SJSA1 (cell line): Measurements from ENCODE around the gene CXCR5. TPM values are rescaled to one million over a fixed set of nuclear protein-coding genes. Genes with fewer than 3 reads are reported as not detected.

Experiments used
- DNase-seq, 2 experiments: peaks; one replicate each; pipeline ENCODE4 v3.0.0-alpha.2; 2015 to 2020; ENCODE audit warnings: low spot score in 2 of 2, low read depth in 1 of 2
- H3K27ac ChIP-seq: fragments of 250-450 bp; sonication (Bioruptor Pico); 2 replicates; pipeline ENCODE4 v1.5.1; 2020; ENCODE audit warnings: mild to moderate bottlenecking, moderate library complexity
- H3K27me3 ChIP-seq: fragments of 250-450 bp; sonication (Bioruptor Pico); replicated peaks from 2 replicates; pipeline ENCODE4 v1.5.1; 2020; ENCODE audit warnings: mild to moderate bottlenecking, moderate library complexity
- H3K36me3 ChIP-seq: fragments of 250-450 bp; sonication (Bioruptor Pico); 2 replicates; pipeline ENCODE4 v1.5.1; 2020; ENCODE audit warnings: mild to moderate bottlenecking
- H3K4me1 ChIP-seq: fragments of 250-450 bp; sonication (Bioruptor Pico); replicated peaks from 2 replicates; pipeline ENCODE4 v1.6.1; 2021; ENCODE audit warnings: mild to moderate bottlenecking
- H3K4me3 ChIP-seq: fragments of 250-450 bp; sonication (Bioruptor Pico); 2 replicates; pipeline ENCODE4 v1.5.1; 2020; ENCODE audit warnings: mild to moderate bottlenecking
- H3K9me3 ChIP-seq: fragments of 250-450 bp; sonication (Bioruptor Pico); replicated peaks from 2 replicates; pipeline ENCODE4 v1.5.1; 2020; ENCODE audit warnings: mild to moderate bottlenecking
- total RNA-seq: library from RNA; depleted of rRNA; stranded (reverse); fragments of >200 nt; shearing (Covaris generic); gene quantifications from 2 replicates; pipeline ENCODE4 v1.2.3, GENCODE V29; 2014

CXCR5 gene
- total RNA-seq, 1 experiment from 2014 or later = not detected

DNA sequence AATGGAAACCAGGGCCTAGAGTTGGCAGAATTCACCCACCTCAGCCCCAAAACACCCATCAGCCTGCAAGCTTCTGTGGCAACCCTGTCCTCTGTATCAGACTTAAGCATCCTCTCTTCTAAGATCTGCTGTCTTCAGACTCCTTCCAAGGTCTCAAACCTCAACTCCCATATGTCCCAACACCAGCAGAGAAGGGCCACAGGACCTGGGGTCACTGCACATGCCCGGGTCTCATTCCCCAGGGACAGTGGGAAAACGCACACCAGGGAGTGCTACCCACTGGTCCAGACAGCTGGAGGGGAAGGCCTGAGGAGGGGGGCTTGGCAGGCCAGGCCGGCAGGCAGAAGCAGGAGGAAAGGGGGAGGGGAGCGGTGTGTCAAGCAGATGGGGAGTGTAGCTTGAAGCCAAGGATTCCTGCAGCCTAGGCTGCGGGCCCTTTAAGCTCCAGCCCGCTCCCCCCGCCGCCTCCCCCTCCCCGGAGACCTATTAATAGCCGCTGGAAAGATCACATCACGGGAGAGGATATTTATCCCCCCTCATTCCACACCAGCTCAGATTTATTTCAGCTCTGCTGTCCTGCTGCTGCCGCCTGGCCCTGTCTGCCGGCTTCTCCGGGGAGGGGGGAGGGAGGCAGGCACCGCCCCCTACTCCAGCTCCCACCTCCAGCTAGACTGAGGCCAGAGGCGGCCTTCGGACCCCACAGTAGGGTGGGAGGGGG, 25.4 kb downstream of the CXCR5 start:
- Histone ChIP-seq H3K36me3 (peaks cover 24% of the 10 kb centered on the region), H3K27ac (peak overlapping the region; percentile 94), H3K4me1 (peaks cover 67% of the 10 kb centered on the region), H3K27me3 (no peaks in the 10 kb centered on the region), H3K9me3 (no peaks in the 10 kb centered on the region), H3K4me3 (peak overlapping the region; percentile 22)
- DNase-seq = peak; percentile 69 to 75

DNA sequence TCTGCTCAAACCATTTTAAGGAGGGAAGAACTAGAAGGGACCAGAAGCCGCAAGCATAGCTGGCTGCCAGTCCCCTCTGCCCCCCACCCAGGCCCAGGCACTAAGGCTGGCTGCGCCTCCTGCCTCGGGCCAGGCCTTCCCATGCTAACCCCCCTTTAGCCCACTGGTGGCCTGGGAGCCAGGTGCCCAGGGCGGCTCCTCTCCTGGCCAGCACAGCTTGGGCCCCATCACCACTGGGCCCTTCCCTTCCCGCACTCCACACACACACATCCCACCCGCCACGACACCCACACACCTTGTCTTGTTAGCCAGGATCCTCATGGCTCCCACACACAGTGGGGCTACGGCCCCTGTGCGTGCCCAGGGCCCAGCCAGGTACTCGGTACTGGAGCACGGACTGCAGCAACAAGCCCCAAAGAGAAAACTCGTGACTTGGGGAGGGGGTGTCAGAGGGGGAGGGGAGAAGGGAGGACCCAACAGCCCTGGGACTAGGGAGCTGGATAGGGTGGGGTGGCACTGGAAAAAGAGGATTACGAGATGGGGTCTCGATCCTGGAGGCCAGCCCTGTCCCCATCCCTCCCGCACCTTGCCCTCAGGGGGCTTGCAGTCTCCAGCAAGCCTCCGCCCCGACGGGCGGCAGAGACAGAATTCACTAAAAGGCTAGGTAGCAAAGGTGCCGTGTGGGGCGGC, 26.1 kb downstream of the CXCR5 start:
- H3K4me1 ChIP-seq = peaks cover 74% of the 10 kb centered on the region
- peak overlapping the region; percentile 94 for H3K27ac ChIP-seq
- H3K4me3 ChIP-seq = peak overlapping the region; percentile 22
- peaks cover 20% of the 10 kb centered on the region for H3K36me3 ChIP-seq
- H3K9me3 ChIP-seq = no peaks in the 10 kb centered on the region
- no peak for DNase-seq
- no peaks in the 10 kb centered on the region for H3K27me3 ChIP-seq

DNA sequence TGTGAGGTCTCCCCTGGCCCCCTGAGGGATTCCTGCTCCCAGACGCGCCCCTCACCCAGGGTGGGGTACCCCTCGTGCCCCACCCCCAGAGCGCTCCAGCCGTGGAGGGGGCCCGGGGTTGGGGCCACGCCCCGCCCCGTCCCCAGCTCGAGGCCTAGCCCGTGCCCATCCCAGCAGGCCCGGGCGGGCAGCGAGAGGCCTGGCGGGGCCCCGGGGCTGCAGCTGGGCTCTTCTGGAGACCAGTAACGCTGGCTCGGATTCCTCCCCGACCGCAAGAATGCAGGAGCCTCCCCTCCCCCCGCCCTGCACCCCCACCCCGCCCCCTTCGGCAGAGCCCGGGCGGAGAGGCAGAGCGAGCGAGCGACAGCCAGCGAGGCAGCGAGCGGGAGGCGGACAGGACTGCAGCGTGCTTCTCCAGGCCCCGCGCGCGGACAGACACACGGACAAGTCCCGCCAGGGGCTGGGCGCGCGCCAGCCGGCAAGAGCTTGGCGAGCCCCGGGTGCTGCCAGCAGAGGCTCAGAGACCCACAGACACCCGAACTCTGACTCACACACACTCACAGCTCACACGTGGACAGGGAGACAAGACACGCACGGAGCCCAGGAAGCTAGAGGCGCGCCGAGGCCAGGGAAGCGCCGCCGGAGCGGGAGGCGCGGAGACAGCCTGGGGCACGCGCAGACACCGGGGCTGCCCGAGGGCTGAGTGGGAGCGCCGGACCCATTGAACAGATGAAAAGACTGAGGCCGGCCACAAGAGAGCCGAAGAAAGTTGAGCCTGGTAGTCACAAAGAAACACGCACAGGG, 26.8 kb downstream of the CXCR5 start:
- peak overlapping the region; percentile 30 for H3K4me3 ChIP-seq
- peak; percentile 77 to 83 for DNase-seq
- H3K27ac ChIP-seq = peak overlapping the region; percentile 94
- H3K9me3 ChIP-seq = no peaks in the 10 kb centered on the region
- peaks cover 20% of the 10 kb centered on the region for H3K36me3 ChIP-seq
- no peaks in the 10 kb centered on the region for H3K27me3 ChIP-seq
- H3K4me1 ChIP-seq = peaks cover 76% of the 10 kb centered on the region

DNA sequence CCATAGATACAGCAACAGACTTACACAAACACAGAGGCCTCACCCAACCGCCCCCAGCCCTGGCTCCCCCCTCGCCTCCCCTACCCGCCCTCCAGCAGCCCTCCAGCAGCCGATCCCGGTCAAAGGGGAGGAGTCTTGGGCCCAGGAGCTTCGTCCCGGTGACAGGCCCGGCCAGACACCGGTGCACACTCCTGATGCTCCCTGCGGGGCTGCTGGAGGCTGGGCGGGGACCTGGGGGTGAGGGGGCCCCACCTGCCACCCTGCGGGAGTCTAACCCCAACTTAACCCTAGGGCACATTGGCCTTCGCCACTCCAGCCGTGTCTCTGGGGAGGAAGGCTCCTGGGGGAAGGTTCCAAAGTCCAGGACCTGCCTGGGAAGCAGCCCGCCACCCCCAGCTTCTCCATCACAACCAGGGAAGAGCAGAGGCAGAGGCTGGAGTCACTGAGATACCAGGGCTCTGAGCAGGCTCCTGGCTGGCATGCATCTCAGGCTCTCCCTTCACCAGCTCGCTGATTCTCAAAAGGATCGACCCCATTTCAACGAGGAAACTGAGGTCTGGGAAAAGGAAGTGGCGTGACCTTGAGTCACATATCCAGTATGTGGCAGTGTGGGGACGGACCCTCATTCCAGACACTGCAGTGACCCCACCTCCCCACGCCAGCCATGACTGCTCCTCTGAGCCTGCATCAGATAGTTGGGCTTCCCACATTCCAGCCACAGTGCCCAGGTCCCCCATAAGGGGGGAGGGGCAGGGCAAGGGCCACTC, 27.6 kb downstream of the CXCR5 start:
- peaks cover 15% of the 10 kb centered on the region for H3K36me3 ChIP-seq
- H3K9me3 ChIP-seq = no peaks in the 10 kb centered on the region
- no peaks in the 10 kb centered on the region for H3K27me3 ChIP-seq
- DNase-seq = peak; percentile 19 to 52
- H3K4me1 ChIP-seq = peaks cover 76% of the 10 kb centered on the region
- H3K4me3 ChIP-seq = no peak overlapping the region
- peak overlapping the region; percentile 94 for H3K27ac ChIP-seq

DNA sequence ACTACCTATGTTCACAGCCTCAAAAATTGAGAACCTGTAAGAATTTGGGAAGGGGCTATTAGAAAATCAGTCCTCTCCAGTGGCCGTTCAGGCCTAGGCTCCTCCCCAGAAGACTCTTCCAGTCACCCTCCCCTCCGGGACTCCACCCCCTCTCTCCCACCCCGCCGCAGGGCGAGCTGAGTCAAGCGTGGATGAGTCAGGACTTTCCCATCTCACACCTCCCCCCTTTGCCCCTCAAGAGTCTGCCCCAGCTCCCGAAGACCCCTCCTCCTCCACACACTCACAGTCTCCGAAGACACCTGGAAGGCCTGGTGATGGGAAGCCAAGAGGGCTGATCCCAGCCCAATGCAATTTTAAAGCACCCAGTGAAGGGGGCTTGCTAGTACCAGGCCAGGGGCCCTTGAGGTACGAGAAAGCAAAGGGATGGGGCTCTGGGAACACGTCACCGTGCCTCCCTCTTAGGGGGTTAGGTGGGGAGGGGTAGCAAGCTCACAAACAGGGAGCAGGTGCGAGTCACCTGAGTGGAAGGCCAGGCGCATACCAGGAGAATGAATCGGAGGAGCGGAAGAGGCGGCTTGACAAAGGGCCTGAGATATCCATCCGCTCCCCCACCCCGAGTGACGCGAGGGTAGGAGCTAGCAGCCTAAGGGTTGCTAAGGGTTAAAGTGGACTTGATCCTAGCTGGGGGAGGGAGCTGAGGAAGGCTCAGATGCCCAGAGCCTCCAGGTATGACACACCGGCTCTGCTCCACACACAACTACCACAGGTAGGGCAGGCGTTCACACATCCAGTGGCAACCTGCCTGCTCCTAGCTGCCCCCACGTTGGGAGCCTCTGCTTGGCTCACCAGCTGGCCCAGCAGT, 28.4 kb downstream of the CXCR5 start:
- Histone ChIP-seq H3K9me3 (no peaks in the 10 kb centered on the region), H3K4me3 (no peak overlapping the region), H3K36me3 (peaks cover 8% of the 10 kb centered on the region), H3K27me3 (no peaks in the 10 kb centered on the region), H3K4me1 (peaks cover 79% of the 10 kb centered on the region), H3K27ac (peak overlapping the region; percentile 94)
- DNase-seq = peak; percentile 78 to 89

DNA sequence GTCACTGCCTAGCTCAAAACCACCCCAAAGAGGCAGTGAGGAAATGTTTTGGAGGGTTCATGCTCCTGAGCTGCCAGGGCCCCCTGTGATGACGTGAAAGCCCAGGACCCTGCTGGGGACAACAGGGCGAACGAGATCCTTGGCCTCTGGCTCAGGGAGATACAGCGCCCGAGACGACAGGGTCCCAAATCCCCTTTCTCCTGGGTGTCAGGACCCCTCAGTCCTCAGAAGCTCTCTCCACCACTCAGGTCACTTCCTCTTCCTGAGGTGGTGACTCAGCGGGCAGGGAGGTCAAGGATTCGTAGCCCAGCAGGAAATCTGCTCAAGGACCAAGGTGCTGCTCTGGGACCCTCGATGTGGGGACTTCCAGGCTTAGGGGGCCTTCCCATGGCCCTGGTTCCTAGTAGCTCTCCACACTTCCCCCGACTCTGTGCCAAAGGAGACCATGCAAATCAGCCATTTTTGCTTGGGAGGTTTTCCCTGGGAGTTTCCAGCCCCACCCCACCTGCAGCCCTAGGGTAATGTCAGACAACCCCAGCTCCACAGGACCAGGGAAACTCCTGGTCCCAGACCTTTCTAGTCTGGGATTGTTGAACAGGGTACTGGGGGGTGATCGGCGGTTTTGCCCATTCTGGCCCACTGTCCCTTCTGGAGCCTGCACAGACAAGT, 29.2 kb downstream of the CXCR5 start:
- DNase-seq = peak in 1 of 2 experiments; percentile 28
- Histone ChIP-seq H3K9me3 (no peaks in the 10 kb centered on the region), H3K4me1 (peaks cover 79% of the 10 kb centered on the region), H3K4me3 (no peak overlapping the region), H3K27ac (peak overlapping the region; percentile 94), H3K27me3 (no peaks in the 10 kb centered on the region), H3K36me3 (peaks cover 7% of the 10 kb centered on the region; the same call in 1 of the 2 replicates)

DNA sequence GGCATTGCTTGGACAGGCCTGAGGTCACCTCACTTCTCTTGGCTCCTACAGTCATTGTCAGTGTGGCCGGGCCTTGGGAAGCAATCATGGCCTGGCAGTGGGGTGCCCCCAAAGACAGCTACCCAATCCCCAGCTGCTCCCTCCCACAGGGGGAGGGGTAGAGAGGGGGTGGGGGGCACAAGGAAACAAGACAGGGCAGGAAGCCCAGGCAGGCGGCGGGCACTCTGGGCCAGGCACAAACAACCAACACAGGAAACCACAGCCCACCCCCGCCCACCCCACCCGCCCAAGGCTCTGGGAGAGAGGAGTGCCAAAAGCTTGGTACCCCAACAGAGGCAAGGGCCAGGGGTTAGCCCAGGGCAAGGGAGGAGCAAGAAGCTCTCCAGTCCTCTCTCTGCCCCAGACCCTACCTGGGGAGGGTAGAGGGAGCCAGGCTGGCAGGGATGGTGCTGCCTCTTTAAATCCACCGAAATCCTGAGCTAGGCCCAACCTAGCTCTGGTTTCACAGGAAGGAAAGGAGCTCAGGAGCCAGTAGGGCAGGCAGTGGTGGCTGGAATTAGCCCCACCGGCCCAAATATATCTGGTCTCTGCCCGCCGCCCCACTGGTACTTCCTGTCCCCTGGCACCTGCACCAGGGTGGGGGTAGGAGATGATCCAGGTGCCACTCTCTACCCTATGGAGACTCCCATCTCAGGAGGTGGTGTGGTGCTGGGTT, 29.9 kb downstream of the CXCR5 start:
- Histone ChIP-seq H3K27ac (peak overlapping the region; percentile 94; the same call in 1 of the 2 replicates), H3K4me3 (no peak overlapping the region), H3K27me3 (no peaks in the 10 kb centered on the region), H3K9me3 (no peaks in the 10 kb centered on the region), H3K36me3 (peaks cover 5% of the 10 kb centered on the region; the same call in 1 of the 2 replicates), H3K4me1 (peaks cover 83% of the 10 kb centered on the region)
- DNase-seq = no peak

DNA sequence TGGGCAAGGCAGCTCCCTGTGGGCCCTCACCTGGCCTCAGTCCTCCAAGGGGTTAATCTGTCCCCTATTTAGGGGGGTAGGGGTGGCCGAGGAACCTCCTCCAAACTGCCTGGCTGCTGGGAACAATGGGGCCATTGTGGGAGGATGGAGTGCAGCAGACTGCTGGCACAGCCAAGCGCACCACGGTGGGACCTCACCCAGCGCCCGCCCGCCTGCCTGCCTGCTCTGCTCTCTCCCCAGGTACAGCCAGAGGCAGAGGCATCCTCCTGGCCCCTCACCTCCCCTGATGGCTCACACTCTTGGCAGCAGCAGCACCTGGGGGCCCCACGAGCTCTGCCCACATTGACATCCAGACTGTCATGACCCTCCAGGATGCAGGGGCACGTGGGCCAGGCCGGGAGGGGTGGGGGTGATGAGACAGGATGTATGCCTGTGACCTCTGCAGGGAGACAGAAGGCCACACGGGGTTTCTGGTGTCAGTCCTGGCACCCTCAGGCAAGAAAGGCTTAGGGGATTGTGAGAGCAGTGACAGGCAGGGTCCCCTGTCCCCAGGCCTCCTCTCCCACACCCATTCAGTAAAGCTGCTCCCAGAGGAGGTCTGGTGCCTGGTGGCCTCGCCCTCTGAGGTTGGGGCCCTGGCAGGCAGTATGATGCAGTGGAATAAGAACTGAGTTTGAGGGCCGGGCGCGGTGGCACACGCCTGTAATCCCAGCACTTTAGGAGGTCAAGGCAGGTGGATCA, 30.7 kb downstream of the CXCR5 start:
- H3K27ac ChIP-seq = no peak overlapping the region
- H3K4me3 ChIP-seq = no peak overlapping the region
- H3K9me3 ChIP-seq = no peaks in the 10 kb centered on the region
- no peaks in the 10 kb centered on the region for H3K27me3 ChIP-seq
- DNase-seq = no peak
- peaks cover 5% of the 10 kb centered on the region; the same call in 1 of the 2 replicates for H3K36me3 ChIP-seq
- peaks cover 81% of the 10 kb centered on the region for H3K4me1 ChIP-seq

DNA sequence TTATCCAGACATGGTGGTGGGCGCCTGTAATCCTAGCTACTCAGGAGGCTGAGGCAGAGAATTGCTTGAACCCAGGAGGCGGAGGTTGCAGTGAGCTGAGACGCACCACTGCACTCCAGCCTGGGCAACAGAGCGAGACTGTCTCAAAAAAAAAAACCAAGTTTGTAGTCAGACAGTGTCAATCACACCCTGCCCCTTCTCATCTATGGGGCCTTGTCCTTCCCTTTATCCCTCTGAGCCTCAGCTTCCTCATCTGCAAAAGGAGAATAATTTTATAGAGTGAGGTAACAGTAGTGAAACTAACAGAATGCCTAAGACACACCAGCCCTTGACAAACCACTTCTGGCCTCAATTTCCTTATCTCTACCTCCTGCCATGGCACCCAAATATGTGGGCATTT, 31.3 kb downstream of the CXCR5 start:
- Histone ChIP-seq H3K36me3 (peaks cover 5% of the 10 kb centered on the region; the same call in 1 of the 2 replicates), H3K4me1 (peaks cover 81% of the 10 kb centered on the region), H3K27ac (no peak overlapping the region), H3K27me3 (no peaks in the 10 kb centered on the region), H3K9me3 (no peaks in the 10 kb centered on the region), H3K4me3 (no peak overlapping the region)
- DNase-seq = no peak

DNA sequence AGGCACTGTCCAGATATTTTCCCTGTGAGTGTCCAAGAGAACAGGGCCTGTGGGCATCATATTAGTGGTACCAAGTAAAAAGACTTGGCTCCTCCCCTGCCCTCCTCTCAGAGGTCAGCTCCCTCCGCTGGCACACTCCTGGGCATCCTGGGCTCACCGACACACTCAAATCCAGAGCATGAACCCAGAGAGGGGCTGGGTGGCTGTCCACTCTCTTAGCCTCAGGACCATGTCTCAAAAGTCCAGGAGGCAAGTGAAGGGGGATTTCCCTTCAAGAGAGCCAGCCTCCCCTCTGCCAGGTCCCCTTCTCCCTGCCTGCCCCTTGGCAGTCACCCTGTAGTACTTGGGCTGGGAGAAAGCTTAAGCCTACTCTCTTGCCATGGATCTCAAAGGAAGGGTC, 31.7 kb downstream of the CXCR5 start:
- no peaks in the 10 kb centered on the region for H3K9me3 ChIP-seq
- H3K27me3 ChIP-seq = no peaks in the 10 kb centered on the region
- peaks cover 82% of the 10 kb centered on the region for H3K4me1 ChIP-seq
- H3K4me3 ChIP-seq = no peak overlapping the region
- no peak for DNase-seq
- H3K27ac ChIP-seq = no peak overlapping the region
- peaks cover 5% of the 10 kb centered on the region; the same call in 1 of the 2 replicates for H3K36me3 ChIP-seq
